Stimulated activated CD8-positive, alpha-beta memory T cell treated with anti-CD3 and anti-CD28 coated beads, Interleukin-7, amount 100 ng/mL, for 48 hours (primary cell): Measurements from ENCODE around the gene FBLN1.

Source experiments
- DNase-seq, 2 donors: peaks; one replicate each; pipeline ENCODE4 v3.0.0-alpha.2; 2020; ENCODE audit warnings: low read depth in 1 of 2; ENCODE audit errors: extremely low read depth in 1 of 2

The FBLN1 gene

DNA sequence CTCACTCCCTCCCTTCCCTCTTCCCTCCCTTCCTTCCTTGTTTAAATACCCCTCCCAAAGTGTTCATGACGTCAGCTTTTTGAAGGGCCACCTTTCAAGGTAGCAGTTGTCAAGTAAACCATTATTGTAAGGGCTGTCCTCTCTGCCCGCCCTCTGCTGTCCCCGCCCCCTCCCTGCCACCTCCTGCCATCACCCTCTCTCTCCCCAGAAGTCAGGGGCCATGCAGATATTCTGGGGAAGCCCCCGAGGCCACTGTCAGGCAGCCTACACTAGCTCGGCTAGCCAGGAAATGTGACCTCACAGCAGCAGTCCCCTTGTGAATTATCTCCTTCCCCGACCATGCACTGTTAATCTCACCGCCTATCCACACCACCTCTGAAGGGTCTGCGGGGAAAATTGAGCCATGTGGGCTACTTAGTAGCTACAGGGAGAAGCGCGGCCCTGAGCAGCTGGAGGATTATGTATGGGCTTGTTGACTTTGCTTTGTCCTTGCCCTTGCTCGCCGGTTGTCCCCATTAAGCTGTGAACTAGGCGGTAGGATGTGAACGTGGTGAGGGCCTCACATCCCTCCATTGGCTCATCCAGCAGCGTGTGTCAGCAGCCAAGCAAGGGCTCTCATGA is 126.9 kb downstream of the FBLN1 start:
- no peak for DNase-seq

DNA sequence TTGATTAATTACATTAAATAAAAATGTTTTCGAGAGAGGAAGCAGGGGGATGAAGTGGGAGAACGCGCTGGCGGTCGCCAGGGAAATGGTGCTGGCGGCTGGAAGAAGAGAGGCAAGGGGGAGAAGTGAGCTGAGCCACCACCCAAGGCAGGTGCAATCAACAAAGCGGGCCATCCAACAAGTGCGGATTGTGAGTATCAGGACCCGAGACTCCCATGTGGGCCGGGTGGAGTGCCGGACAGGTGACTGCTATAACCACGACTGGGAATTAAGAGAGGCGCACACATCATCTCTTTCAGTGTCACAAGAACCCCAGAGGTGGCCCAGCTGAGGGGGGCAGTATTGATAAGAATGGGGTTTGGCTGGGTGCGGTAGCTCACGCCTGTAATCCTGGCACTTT is 127.8 kb downstream of the FBLN1 start:
- DNase-seq, result no peak

DNA sequence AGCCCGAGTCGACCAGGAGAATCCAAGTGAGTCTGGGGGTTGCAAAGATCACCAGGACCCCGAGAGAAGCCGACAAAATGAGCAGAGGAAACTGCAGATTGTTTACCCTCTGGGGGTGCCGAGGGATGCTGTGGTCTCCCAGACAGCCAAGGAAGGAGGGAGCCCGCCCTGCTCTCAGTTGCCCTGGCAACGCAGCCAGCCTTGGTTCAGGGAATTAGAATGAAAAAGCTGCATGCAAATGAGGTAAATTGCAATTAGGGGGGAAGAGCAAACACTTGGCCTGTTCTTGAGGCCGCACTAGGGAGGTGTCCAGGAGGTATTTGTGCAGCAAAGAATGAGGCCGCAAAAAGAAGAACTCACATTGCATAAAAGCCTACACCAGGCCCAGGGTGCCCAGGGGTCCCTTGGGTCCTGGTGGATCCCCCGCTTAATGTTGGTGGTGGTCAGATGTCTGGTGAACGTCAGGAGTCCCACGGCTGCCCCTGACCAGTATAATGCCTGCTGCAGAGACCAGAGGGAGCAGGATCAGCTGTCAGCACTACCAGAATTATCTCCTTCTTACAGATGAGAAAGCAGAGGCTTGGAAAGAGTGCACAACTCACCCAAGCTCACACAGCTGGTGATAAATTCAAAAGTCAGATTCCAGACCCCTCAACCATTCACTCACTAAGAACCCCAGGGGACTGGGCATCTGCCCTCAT is 128.6 kb downstream of the FBLN1 start:
- DNase-seq, result no peak

DNA sequence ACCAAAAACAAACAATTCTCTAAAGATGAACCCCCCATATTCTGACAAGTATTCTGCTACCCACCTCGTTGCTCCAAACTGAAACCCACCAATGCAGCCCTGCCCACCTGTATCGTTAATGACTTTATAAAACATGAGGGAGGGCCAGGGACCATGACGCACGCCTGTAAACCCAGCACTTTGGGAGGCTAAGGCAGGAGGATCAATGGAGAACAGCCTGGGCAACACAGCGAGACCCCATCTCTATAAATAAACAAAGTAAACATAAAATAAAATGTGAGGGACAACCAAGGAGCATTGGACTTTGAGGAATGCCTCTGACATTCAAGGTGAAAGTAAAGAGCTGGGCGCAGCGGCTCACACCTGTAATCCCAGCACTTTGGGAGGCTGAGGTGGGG is 129.2 kb downstream of the FBLN1 start:
- no peak for DNase-seq

DNA sequence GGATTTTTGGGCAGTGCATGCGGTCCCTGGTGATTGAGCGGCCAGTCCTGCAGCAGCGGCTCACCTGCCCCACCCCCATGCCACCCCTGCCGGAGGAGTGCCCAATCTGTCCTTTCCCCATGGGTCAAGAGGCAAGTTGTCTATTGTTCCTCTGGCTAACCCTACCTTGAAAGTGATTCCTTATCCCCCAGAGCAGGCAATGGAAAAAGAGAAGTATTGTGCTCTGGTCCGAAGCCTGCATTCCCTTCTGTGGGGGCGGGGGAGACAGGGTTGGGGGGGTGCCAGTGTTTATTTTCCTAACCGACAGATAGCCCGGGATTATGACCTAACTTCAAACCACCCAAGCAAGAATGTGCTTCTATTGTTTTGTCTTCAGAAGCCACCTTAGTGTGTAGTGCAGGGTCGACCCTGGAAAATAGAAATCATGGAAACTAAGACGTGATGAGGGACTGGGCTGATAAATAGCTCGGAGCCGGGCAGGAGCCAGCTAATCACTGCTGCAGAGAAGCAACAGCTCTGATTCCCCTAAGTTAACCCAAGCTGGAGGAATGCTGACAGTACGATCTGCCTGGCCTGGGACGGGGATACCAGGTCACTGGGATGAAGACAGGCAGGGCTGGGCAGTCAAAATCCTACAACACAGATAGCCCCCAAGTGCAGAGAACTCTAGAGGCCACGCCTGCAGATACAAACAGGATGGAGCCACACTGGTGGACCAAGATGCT is 130.3 kb downstream of the FBLN1 start:
- no peak for DNase-seq

DNA sequence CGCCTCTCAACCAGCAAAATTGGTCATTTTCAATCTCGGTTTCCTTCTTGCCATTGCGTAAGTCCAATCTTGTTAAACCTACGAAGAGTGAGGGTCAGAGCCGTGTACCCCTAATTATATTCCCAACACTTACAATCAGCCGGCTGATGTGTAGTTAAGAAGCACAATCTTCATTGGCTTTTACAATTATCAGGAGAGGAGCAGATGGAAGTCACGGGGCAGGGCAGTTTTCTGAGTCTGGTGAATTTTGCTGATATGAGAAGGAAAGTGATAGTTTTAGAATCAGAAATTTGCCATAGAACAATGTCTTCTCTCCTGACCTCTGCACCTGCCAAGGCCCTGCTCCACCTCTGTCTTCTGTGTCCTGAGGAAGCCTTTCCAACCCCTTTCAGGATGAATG is 134.0 kb downstream of the FBLN1 start:
- no peak for DNase-seq

DNA sequence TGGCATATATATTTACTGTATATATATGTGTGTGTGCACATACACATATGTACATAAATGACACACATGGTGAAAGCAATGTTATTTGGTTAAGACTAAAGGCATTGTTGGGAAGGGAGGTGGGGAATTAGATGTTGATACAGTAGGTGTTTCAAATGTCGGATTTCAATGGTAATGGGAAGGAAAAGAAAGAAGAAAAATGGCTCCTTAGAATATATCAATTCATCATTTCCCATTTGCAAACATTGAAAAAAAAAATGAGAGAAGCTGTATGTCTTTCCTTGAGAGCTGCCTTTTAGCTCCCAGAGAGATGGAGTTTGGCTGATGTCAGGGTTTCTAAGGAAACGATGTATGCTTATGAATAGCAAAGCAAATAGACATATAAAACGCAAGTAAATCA is 135.5 kb downstream of the FBLN1 start:
- no peak for DNase-seq

DNA sequence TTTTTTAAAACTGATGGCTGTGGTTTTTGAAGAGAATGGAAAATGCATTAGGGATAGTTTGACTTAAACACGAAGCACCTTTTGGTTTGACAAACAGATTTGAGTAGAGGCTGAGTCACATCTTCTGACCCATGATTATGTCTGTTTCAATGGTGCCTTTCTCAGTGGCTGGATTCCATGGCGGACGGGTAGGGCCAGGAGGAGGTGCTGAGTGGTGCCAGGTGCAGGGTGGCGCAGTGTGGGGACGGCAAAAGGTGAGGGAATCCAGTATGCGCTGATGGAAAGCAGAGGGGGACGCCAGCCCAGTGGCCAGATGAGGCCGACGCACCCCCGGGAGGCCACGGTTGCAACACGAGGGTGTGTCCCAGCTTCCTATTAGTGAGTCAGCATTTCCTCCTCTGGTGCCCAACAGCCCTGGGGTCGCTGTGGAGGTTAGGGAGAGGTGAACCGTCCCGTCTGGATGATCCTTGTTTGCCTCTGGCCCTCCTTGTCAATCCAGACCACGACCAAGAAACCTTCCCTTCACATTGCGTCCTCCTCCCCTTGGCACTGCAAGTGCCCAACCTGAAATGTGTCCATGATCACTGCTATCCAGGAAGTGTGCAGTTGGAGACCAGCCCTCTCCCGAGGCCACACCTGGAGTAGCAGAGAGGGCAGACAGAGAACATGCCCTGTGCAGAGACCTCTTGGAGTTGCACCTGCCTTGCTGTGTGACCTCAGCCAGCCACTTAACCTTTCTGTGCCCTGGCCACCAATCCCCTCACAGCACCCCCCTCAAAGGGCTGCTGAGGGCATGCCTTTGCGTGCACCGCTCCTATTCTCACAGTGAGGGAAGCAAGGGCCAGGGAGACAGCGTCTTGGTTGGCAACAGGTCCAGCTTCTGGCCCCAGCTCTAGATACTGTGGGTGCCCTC is 136.4 kb downstream of the FBLN1 start:
- DNase-seq, result no peak

DNA sequence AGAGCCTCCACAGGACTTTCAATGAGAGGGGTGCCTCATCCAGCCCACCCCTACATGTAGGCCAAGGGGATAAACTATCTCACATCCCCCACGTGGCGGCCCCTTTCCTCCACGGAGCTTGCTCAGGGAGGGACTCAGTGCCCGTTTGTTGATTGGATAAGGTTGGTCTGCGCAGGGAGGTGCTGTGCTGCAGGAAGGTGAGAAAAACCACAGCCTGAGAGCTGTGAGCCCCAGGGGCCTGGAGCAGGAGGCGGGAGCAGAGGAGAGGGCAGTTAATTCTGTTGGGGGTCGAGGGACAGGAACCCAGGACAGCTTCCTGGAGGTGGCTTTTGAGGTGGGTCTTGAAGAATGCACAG is 137.0 kb downstream of the FBLN1 start:
- no peak for DNase-seq

DNA sequence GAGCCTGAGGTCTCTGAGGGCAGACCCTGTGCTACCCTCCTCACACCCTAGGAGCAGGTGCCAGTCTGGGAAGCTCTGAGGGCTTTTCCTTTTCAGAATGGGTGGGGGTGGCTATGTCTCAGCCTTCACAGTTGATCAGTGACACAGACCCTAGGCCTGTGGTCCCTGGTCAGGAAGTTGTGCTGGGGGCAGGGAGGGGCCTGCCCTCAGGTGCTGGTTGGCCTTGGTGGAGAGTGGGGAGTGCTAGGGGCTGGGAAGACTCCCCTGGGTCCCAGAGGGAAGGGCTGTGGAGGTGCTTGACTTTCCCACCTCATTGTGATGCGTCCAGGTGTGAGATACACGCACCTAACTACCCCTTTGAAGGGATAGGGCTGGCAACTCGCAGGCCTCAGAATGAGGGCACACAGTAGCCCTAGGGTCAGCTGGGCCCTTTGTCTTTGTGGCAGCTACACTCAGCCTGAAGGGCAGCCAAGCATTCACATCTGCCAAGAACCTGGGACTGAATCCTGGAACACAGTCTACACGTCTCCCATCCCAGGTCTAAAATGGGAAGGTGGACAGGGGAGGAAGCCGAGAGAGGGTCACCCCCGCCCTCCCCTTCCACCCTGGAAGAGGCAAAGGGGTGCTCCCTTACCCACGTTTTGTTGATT is 137.7 kb downstream of the FBLN1 start:
- no peak for DNase-seq

DNA sequence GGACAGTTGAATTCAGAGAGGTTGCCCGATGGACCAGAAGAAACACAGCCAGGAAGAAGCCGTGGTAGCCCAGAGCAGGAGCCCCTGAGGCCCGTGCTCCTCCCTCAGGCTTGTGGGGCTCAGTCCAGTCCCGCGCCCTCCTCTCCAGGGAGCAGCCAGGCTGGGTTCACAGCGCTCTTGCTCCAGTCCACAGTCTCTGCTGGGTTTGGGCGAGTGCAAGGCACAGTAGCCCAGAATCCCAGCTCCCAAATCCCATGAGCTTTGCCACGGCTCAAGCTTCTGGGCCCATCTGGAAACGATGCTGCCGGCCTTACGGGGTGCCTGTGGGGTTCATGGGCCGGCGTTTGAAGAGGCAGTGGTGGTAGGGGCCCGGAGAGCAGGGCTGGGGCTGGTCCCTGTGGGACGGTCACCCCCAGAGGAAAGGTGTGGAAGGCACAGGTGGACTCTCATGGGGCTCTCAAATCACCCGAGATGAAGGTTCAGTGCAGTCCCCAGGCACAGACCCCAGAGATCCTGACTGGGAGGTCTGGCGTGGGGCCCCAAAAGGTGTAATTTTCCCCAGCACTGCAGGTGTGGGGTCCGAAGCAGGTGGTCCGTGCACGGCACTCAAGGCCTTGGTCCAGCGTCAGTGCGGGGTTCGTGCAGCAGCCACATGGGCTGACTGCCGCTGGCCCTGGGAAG is 138.4 kb downstream of the FBLN1 start:
- DNase-seq, result no peak

DNA sequence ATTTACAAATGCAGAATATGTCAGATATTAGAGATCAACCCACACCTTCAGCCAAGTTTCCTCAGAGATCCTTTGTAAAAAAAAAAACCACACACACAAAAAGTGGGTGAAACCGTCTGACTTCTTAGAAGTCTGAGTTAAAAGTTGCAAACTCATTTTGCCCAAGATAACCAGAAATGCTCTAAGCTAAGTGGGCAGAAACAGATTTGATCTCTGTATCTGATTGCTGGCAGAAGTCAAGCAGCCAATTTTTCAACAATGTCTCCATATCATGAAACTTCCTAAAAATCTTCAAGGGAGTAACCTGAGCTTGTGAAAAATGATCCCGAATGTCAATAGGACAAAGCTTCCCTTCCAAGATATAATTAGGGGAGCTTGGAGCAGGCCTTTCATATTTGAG is 140.3 kb downstream of the FBLN1 start:
- DNase-seq, result no peak

DNA sequence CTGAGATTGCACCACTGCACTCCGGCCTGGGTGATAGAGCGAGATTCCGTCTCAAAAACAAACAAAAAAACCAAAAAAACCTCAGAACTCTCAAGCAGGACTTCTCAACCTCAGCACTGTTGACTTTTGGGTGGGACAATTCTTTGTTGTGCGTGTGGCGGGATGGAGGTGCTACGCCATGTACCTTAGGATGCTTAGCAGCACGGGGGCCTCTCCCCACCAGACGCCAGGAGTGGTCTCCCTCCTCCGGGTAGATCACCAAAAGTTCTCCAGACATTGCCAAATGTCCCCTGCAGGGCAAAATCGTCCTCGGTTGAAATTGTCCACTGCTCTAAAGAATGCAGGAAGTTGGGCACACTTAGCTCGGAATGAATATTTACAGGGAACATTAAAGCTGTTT is 142.0 kb downstream of the FBLN1 start:
- no peak for DNase-seq

DNA sequence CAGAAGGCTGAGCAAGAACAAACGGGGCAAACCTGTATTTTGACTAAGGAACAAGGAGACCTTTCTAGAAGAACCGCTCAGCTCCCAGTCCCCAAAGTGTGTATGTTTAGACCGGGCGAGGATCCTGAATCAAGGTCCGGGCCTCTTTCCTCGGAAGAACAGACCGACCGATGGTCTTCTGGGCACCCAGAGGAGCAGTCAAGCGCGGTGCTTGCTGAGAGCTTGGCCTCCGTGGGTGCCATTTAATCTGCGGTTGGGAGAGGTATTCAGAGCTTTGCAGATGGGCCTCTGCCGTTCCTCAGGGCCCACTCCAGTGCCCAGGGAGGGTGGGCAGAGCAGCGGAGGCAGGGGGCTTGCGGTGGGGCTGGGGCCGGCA is 142.5 kb downstream of the FBLN1 start:
- DNase-seq, result no peak

DNA sequence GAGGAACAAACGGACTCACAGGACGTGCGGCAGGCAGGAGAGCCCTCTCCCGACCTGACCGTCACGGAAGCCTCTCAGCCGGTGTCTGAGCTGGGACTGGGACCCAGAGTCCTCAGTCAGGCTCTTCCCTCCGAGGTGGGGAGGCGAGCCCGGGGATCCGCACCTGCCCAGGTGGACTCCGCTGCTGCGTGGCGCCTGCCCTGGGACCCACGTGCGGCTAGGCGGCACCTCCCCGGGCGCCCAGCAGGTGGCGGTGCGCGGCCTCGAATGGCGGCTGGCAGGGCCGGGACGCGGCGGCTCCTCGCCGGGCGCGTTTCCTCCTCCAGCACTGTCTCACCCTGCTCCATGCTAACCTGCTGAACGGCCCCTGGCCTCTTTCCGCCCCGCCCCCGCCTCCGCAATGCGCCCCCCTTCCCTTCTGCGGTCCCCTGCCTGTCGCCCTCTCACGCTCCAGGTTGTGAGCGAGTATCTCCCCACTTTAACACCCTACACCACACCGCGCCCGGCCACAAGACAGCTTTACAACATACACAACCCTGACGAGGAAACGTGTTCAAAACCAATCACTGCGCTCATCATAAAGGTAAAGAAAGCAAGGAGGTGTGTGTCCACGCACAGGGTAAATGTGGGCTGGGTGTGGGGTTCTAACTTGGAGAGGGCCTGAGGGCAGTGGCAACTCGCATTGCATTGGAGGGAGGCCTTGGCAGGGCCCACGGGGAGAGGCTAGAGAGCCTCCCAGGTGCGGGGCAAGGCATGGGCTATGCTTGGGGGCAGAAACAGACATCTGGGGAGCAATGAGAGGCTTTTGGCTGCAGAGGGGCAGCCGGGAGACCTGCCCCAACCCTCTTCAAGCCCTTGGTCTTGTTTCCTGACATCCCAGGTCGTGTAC is 143.1 kb downstream of the FBLN1 start:
- peak; percentile 50 to 56 for DNase-seq

DNA sequence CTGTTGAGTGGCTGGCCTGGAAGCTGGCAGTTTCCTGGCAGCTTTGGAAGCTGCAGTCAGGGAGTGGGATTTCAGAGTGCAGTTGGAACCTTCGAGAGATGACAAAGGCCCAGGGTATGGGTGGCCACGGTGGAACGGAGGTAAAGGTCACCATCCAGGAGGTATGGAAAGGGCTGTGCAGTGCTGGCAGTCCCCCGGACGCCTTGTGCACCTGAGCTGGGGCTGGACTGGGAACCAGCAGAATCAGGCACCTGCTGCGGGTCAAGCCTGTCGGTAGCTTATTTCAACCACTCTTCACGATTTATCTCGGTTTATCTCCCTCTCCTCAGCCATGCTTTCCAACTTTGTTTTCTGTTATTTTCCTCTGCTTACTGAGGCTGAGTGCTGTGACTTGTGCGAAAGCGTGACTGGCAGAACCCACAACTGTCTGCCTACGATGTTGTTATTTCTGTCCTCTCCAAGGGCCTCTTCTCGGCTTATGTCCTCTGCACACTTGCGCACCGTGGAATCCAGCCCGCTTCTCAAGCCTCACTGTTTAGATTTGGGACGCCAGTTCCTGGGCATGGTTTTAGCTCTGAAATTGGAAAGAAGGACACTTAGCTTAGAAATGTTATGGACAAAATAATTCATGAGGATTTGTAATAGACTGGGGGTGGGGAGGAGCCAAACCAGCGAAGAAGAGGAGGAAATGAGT is 145.0 kb downstream of the FBLN1 start:
- DNase-seq, result no peak

DNA sequence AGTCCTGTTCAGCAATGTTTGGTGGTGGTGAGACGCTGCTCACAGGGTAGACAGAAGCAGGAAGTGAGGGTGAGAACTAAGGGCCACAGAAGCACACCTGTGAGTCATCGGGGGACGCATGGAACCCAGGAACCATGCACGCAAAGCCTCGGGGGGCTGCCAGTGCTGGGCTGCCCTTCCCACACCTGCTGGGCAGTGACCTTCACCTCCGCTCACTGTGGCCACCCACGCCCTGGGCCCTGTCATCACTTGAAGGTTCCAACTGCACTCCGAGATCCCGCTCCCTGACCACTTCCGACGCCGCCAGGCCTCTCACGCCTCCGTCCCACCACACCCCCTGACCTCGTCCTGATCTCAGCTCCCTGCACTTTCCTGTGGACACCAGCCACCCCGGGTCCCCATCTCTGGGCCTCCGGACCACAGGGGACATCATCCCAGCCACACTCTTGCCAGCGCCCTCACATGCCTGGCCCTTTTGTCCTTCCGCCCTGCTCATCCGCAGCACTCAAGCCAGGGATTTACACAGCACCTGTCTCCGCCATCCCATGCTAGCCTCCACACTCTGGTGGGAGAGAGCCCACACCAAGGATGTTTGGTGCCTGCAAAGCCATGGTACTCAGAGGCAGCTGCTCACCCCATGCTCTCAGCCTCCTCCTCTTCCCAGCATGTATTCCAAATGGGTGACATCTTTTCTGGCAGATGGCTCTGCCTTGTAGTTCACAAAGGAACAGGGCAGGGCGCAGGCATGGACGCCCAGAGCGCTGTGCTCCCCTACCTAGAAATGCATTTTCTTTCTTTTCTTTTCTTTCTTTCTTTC is 145.8 kb downstream of the FBLN1 start:
- no peak for DNase-seq

DNA sequence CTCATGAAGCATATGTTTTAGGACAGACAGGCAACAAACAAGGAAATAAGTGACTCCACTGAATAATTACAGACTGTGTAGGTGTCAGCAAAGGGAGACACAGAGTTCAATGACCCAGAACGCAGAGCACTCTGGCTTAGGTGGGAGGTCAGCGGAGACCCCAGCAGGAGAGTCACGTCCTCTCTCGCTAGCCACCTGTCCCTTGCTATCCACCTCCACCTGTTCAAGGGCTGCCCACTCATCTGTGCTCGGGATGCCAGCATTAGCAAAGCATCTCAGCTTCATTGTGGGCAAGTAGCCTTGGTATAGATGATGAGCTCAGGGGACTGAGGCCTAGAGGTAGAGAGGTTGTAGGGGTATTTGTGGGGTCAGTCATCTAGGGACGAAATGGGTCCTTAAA is 147.1 kb downstream of the FBLN1 start:
- no peak for DNase-seq
